Right lobe of liver (tissue), 4 donors: ENCODE measurements around the gene SALL3.

ENCODE experiments used
- POLR2A ChIP-seq: fragments of 450-650 bp; IDR thresholded peaks from one replicate; pipeline ENCODE4 v1.6.1; 2017; ENCODE audit warnings: antibody characterized with exemption, mild to moderate bottlenecking
- TF ChIP-seq, protein P1 (sequence below), 4 donors: fragments of 200-600 bp in 3 of 4; fragments of 450-650 bp in 1 of 4; IDR thresholded peaks; one replicate each; pipeline versions ENCODE4 v1.5.1 to v1.8.0; 2016 to 2022; ENCODE audit warnings: antibody characterized with exemption in 4 of 4, mild to moderate bottlenecking in 2 of 4
- donor health status: DM: no; HTN: no; CAD: no.
- donor health status: DM: no; HTN: no; CAD: no.
- donor health status: DM: no; HTN: yes; CAD: no.

DNA sequence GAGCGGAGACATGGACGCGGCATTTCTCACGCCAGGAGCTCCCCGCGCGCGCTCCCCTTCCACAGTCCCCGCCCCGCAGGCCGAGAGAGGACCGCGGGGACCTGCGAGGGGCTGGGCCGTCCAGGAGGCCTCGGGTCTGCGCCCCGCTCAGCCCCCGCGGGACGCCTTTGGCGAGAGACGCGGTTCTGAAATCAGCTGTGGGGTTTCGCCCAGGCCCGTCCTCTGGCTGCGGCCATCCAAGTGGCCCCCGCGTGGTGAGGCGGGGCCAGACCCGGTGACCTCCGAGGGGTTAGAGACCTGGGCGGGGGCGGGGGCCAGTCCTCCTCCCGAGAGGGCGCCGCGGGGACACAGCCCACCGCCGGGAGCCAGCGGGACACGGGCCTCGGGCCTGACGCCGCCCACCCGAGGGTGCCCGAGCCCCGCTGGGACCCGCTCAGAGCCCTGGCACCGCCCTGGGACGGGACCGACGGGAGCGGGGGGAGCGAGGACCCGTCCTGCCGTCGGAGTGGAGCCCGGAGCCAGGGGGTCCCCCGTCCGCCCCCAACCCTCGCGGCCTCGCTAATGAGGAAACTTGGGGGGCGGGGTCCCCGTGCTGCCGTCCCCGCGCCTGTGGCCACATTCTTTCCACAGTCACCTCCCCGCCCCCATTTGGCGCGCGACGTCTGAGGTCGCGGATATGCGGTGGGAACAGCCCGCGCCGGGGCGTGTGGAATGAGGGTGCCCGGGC is 6.1 kb upstream of the SALL3 start:
- TF ChIP-seq, protein P1, sequence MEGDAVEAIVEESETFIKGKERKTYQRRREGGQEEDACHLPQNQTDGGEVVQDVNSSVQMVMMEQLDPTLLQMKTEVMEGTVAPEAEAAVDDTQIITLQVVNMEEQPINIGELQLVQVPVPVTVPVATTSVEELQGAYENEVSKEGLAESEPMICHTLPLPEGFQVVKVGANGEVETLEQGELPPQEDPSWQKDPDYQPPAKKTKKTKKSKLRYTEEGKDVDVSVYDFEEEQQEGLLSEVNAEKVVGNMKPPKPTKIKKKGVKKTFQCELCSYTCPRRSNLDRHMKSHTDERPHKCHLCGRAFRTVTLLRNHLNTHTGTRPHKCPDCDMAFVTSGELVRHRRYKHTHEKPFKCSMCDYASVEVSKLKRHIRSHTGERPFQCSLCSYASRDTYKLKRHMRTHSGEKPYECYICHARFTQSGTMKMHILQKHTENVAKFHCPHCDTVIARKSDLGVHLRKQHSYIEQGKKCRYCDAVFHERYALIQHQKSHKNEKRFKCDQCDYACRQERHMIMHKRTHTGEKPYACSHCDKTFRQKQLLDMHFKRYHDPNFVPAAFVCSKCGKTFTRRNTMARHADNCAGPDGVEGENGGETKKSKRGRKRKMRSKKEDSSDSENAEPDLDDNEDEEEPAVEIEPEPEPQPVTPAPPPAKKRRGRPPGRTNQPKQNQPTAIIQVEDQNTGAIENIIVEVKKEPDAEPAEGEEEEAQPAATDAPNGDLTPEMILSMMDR (IDR thresholded peaks at IDR 0.05) = no peak
- no peak for TF ChIP-seq POLR2A
